Skeletal muscle cell (primary cell): ENCODE data around the gene ARSK.
"Not testable (repeated sequence)": the region's sequence is repeated elsewhere in the genome, so short reads cannot be mapped to it uniquely, and the experiment has no call there.

ENCODE experiments used
- DNase-seq: peaks from one replicate; pipeline ENCODE4 v3.0.0-alpha.2; 2010; ENCODE audit warnings: low read depth
- H3K4me3 ChIP-seq: 2 replicates; pipeline ENCODE4 v1.5.1; 2011; ENCODE audit warnings: low read depth, mild to moderate bottlenecking, control low read depth, low read length, moderate library complexity

The ARSK gene

GRCh38 chr5:95643152-95643551 lies 88.3 kb downstream of the ARSK start:
- H3K4me3 ChIP-seq = no peak overlapping the region
- DNase-seq = no peak

GRCh38 chr5:95644351-95645042 lies 89.6 kb downstream of the ARSK start:
- H3K4me3 ChIP-seq = no peak overlapping the region
- no peak for DNase-seq

- H3K4me3 ChIP-seq = peak overlapping the region; percentile 43
- not testable (repeated sequence) for DNase-seq
Observed at GRCh38 chr5:95646226-95646568, 91.3 kb downstream of the ARSK start.

- H3K4me3 ChIP-seq = peak within 1 kb of the TSS; percentile 43
- DNase-seq = peak; percentile 93
Observed at GRCh38 chr5:95646569-95647431, 91.9 kb downstream of the ARSK start, which contains the start of gene RFESD. RFESD (plus strand) TSS chr5:95646777; CDS start chr5:95652272, 5,495 bp downstream.

GRCh38 chr5:95647886-95648860 lies 93.3 kb downstream of the ARSK start:
- DNase-seq = no peak
- H3K4me3 ChIP-seq = no peak overlapping the region

- no peak overlapping the region for H3K4me3 ChIP-seq
- no peak for DNase-seq
Observed at GRCh38 chr5:95649274-95649673, 94.4 kb downstream of the ARSK start.

- no peak overlapping the region for H3K4me3 ChIP-seq
Observed at GRCh38 chr5:95649842-95650620, 95.1 kb downstream of the ARSK start.

GRCh38 chr5:95652849-95653248 lies 97.9 kb downstream of the ARSK start:
- no peak overlapping the region for H3K4me3 ChIP-seq

More at GRCh38 chr5:95649842-95650620, 95.1 kb downstream of the ARSK start:
- DNase-seq = no peak

GRCh38 chr5:95654196-95654595 lies 99.3 kb downstream of the ARSK start:
- no peak overlapping the region for H3K4me3 ChIP-seq
- DNase-seq = no peak

More at GRCh38 chr5:95652849-95653248, 97.9 kb downstream of the ARSK start:
- no peak for DNase-seq
